ENCODE data around the gene PLA2G4E.

- TF ChIP-seq CTCF (IDR thresholded peaks at IDR 0.05) (no peak), EP300 (IDR thresholded peaks at IDR 0.05) (no peak), MAFK (IDR thresholded peaks at IDR 0.05; ENCODE audit: partially characterized antibody) (no peak)
These were observed 32.9 kb downstream of the PLA2G4E start for GRCh38 chr15:41987925-41988275.
